GM19240 (cell line): ENCODE results near the gene GPR75.
"Not testable (repeated sequence)": the region's sequence is repeated elsewhere in the genome, so short reads cannot be mapped to it uniquely, and the experiment has no call there.

Source experiments
- DNase-seq: peaks from one replicate; pipeline ENCODE4 v3.0.0; 2011; ENCODE audit warnings: low spot score; ENCODE audit not compliant: insufficient read length

GPR75 gene

DNA sequence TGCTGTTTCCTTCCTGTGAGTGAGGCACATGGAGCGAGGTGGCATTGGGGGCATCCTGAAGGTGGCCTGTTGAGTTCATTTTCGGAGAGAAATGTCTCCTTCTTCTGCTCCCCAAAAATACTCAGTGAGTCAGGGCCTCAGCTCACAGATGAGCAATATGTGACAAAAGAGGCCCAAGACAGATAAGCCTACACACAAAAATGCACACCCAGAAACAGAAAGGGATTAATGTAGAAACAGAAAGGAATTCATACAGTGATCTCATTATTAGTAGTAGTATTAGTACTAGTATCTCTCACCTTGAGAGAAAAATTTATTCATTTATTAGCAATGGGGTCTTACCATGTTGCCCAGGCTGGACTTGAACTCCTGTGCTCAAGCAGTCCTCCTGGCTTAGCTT, 5.1 kb downstream of the GPR75 start:
- no peak for DNase-seq

DNA sequence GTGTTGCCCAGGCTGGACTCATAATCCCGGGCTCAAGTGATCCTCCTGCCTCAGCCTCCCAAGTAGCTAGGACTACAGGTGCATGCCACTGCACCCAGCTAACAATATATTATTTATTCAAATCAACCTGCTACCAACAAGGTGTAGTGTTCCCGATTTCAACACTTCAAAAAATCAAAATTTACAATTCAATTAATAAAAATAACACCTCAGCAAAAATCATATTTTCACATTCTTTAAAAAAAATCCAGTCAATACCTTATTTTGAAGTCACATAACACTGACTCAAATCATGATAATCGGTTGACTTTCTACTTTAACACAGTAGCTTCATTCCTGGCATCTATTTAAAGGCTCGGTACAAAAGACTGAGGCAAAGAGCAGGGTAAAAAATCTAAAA, 7.2 kb downstream of the GPR75 start:
- DNase-seq = no peak

DNA sequence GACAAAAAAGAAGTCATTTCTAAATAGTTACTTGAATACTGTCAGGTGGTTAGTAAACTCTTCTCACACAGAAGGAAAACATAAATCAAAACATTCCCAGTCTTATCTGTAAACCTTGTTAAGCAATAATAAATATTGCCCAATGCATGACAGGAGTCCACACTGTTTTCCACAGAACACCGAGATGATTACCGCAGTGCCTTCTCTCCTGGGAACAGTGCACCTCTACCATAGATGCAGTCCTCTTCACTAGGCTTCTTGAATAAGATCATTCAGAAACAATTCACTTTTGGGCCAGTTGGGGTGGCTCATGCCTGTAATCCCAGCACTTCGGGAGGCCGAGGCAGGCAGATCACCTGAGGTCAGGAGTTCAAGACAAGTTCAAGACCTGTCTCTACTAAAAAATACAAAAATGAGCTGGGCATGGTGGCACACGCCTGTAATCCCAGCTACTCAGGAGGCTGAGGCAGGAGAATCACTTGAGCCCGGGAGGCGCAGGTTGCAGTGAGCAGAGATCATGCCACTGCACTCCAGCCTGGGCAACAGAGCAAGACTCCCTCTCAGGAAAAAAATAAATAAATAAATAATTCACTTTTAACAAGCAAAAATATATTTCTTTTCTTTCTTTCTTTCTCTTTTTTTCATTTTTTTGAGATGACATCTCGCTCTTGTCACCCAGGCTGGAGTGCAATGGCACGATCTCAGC, 8.6 kb downstream of the GPR75 start:
- not testable (repeated sequence) for DNase-seq

DNA sequence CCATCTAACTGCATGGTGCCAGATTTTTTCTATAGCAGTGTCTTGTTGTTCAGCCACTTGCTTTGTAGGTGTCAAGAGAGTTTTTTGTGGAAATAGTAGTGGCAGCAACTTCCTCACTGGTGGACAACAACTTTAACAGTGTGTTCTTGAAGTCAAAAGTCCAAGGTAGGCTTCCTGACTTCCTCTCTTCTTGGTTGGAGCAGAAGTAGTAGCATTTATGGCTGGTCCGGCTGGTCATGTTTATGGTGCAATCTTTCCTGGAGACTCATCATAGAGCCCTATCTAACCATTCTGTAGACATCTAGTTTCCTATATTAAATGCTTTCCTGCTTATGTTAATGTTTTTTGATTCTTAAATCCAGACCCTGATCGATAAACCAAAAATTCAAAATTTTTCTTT, 11.7 kb downstream of the GPR75 start:
- DNase-seq = no peak

DNA sequence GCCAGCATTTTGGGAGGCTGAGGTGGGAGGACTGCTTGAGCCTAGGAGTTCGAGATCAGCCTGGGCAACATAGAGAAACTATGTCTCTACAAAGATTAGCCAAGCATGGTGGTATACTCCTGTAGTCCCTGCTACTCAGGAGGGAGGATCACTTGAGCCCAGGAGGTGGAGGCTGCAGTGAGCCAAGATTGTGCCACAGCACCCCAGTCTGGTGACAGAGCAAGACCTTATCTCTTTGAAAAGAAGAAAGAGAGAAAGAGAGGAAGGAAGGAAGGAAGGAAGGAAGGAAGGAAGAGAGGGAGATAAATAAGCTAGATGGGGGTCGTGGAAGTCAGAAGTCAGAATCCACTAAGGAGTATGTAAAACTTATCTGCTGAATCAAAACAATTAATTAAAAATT, 16.2 kb downstream of the GPR75 start:
- DNase-seq = no peak

DNA sequence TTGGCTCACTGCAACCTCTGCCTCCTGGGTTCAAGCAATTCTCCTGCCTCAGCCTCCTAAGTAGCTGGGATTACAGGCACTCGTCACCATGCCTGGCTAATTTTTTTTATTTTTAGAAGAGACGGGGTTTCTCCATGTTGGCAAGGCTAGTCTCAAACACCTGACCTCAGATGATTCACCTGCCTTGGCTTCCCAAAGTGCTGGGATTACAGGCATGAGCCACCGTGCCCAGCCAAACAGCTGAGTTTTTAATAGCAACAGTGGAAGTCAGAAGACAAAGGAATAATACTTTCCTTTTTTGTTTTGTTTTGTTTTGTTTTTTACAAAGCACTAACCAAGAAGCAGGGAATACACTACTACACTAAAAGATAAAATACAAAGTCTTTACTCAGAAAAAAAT, 16.9 kb downstream of the GPR75 start:
- DNase-seq = no peak

DNA sequence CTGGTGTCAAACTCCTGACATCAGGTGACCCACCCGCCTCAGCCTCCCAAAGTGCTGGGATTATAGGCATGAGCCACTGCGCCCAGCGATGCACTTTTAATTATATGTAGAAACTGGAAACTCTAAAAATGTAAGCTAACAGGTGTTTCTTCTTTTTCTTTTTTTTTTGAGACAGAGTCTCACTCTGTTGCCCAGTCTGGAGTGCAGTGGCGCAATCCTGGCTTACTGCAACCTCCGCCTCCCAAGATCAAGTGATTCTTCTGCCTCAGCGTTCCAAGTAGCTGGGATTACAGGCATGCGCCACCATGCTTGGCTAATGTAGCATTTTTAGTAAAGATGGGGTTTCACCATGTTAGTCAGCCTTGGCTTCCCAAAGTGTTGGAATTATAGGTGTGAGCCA, 18.1 kb downstream of the GPR75 start:
- DNase-seq = not testable (repeated sequence)

DNA sequence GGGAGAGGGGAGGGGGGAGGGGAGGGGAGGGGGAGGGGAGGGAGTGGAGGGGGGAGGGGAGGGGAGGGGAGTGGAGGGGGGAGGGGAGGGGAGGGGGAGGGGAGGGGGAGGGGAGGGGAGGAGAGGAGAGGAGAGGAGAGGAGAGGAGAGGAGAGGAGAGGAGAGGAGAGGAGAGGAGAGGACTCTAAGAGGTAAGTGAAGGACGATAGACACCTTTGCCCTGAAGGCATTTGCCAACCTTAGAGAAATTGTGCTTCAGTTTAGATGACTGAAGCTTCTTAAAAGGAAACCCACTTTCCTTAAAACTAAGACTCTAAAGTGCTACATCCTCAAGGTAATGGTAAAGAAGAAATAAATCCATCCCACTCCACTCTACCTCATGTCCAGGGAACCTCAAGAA, 19.2 kb downstream of the GPR75 start:
- no peak for DNase-seq

DNA sequence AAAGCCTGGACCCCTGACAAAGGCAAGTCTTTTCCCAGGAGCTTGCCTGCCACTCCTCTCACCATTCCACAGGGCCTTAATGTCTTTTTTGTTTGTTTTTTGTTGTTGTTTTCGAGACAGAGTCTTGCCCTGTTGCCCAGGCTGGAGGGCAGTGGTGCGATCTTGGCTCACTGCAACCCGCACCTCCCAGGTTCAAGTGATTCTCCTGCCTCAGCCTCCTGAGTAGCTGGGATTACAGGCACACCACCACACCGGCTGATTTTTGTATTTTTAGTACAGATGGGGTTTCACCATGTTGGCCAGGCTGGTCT, 29.8 kb downstream of the GPR75 start:
- not testable (repeated sequence) for DNase-seq

DNA sequence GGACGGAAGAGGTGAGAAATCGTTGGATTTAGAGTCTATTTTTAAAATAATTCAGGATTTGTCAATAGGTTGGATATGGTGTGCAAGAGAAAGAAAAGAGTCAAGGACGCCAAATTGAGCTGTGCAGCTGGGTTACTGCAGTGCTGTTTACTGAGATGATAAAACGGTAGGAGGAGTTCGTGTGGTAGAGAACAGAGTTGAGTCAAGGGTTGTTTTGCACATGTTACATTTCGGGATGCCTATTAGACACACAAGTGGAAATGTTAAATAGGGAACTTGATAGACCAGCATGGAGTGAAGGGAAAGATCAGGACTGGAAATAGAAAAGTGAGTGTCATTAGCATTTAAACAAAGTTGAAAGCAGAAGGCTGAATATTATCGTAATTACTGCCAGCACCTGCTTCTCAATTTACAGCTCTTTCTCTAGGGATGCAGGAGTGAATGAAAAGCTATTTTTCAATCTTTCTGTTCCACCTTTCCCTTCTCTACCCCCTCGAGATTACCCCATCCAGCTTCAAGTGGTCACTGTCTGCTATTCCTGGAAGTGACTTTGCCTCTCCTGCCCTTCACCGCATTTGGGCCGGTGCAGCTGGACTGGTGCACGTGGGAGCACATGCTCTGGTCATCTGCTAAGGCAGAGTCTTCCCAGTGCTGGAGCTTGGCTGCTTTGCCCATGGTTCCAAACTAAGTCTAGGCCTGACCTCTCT, 30.3 kb downstream of the GPR75 start:
- no peak for DNase-seq

DNA sequence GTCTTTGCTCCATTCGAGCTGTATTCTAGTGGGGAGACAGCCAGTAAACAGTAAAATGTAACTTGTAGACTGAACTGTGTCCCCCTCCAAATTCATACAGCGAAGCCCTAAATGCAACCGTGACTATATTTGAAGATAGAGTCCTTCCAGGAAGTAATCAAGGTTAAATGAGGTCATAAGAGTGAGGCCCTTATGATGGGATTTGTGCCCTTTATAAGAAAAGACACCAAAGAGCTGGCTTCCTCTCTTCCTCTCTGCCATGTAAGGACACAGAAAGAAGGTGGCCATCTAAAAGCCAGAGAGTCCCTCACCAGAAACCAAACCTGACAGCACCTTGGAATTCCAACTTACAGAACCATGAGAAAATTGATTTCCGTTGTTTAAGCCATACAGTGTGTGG, 31.4 kb downstream of the GPR75 start:
- no peak for DNase-seq

DNA sequence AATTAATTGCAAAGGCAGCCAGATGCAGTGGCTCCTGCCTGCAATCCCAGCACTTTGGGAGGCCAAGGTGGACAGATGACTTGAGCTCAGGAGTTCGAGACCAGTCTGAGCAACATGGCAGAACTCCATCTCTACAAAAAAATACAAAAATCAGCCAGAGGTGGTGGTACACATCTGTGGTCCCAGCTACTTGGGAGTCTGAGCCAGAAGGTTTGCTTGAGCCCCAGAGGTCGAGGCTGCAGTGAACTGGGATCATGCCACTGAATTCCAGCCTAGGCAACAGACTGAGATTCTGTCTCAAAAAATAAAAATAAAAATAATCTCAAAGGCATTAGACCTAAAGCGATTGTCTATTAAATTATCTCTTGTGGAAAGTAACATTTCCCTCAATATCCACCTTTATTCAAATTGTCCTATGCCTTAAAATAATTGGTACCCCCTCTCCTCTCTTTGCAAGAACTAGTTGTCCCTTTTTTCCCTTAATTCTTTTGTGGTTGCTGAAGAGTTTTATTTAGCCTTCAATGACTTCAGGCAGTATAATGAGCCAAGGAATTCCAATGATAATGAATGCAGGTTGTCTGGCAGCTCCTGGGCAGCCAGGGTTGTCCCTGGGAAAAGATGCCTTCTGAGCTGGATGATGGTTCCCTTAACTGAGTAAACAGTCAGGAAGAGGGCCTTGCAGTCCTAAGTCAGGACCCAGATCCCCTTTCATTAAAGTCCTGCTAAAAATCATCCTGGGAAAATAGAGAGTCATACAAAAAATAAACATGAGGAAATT, 32.2 kb downstream of the GPR75 start:
- DNase-seq = no peak

DNA sequence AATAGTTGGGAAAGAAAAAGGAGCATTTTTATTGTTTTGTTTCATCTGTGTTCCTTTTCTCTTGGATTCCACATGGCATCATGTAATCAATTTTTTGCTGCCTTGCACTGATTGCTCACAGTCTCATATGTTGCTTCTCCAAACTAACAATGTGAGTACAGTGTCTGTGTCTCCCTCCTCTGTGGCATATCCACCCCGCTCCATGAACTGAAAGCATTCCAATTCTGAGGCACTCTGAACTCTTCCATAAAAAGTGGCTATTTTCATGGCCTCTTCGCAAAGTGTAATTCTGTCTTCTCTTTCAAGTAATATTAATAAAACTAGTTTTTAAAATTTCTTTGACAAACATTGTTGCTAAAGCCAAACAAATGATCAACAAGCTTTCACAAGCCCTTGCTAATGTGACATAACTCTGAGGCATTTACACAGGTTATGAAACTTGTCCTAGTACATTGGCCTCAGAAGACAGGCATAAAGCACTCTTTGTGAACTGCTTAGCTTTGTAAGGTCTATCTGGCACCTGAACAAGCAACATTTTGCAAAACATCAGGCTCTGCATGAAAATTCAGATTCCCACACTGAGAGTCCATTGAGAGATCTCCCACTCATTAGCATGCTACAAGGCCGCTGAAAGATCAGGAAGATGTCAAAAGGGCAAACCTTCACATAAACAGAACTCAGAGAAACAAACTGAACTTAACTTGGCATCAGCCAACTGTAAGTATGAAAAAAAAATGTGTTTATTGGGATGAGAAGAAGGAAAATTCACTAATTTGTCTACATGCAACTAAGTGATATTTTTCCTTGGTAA, 33.0 kb downstream of the GPR75 start:
- no peak for DNase-seq

DNA sequence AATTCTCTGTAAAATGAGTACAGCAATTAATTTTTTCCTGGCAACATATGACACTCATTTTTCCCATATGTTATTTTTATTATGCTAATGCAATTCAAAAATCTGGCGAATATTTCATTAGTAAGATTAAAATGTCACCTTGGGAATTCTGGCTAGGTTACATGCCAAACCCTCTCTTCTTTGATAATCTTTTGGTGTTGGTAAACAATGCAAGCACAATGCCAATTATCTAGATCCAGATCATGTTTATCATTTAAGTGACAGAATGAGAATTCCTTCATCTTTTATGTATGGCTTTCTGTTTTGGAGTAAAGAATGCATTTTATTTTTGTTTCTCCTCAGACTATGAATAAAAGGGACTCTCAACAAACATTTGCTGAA, 33.7 kb downstream of the GPR75 start:
- DNase-seq = no peak

DNA sequence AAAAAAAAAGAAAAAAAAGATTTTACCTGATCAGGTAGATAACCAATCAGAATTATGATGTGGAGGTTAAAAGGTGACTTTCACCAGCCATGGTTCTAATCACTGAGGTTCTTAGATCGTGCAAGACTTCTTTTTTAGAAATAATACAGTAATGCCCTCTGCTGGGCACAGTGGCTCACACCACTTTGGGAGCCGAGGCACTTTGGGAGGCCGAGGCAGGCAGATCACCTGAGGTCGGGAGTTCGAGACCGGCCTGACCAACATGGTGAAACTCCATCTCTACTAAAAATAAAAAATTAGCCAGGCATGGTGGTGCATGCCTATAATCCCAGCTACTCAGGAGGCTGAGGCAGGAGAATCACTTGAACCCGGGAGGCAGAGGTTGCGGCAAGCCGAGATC, 36.1 kb downstream of the GPR75 start:
- DNase-seq = not testable (repeated sequence)

DNA sequence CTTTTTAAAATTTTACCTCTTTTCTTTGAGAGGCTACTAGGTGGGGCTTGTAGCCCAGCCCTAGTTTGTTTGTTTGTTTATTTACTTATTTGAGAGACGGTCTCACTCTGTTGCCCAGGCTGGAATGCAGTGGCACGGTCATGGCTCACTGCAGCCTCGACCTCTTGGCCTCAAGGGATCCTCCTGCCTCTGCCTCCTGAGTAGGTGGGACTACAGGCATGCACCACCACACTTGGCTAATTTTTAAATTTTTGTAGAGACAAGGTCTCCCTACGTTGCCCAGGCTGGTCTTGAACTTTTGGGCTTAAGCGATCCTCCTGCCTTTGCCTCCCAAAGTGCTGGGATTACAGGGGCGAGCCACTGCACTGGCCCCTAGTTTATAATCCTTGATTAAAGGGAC, 38.0 kb downstream of the GPR75 start:
- DNase-seq = no peak

DNA sequence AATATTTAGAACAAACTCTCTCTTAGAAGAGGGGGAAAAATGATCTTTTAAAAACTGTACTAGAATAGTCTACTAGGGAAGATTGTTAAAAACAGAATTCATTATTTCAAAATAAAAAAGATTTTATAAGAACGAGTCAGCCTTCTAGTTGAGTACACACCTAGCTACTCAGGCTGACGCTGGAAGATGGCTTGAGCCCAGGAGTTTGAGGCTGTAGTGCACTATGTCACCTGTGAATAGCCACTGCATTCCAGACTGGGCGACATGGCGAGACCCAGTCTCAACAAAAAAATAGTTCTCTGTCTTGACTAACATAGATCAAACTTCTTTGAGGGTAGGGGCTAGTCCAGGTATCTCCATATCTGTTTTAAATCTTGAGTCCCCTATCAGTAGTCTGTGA, 39.1 kb downstream of the GPR75 start:
- DNase-seq = no peak

DNA sequence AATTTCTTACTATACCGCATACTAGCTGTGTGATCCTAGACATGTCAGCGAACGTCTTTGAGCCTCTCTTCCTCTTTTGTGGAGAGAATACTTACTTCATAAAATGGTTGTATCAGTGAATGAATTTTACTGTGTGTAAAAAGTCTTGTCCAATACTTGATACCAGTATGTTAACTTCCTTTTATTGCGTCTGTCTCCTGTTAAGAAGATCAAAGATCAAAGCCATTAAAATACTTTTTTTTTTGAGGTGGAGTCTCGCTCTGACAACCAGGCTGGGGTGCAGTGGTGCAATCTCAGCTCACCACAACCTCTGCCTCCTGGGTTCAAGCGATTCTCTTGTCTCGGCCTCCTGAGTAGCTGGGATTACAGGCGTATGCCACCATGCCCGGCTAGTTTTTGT, 39.7 kb downstream of the GPR75 start:
- DNase-seq = no peak

DNA sequence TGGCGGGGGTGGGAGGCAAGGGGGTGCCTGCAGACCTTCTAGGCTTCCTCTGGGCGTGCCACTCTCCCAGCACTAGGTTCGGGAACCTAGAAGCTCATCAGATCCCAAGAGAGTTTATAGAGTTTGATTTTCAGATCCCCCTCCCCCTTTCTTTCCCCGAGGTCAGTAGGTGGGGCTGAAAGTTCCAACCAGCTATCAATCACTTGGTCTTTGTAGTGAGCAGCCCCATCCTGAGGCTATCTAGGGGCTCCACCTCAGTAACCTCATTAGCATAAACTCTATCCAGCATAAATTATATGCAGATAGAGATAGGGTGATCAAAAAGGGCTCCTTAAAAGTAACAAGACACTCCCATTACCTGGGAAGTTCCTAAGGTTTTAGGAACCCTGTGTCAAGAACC, 40.1 kb downstream of the GPR75 start:
- DNase-seq = no peak

DNA sequence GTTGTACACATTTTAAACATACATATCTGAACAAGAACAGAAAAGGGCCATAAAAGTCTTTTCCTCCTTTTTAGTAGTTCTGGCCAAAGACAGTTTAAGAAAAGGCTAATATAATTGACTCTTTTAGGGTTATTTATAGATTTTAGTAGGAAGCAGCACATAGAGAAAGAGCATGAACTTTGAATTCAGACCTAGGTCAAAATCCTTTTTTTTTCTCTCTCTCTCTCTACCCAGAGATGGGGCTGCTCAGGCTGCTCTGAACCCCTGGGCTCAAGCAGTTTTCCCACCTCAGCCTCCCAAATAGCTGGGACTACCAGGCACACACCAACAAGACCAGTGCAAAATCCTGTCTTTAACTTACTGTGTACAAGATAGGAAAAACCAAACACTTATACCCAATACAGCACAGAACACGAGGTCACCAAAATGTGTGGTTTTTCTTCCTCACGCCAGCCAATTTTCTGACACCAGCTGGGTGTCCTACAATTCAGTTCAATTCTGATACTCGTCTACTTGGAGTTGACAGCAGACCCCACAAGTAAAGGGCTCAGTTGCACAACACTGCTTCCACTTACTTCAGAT, 40.8 kb downstream of the GPR75 start:
- DNase-seq = no peak

DNA sequence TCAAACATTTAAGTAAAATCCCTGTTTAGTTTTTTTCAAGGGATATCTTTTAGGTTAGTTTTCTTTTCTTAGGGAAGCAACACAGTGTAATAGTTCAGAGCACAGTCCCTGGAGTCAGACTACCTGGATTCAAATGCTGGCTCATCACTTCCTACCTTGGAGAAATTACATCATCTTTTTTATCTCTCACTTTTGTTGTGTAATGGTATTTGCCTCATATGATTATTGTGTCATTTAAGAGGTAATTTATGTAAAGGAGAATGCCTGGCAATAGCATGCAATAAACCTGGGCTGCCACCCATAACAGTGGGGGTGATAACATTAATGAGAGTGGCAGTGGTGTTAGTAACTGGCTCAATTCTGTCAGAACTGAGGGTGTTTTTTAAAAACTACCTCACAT, 46.6 kb downstream of the GPR75 start:
- DNase-seq = no peak

DNA sequence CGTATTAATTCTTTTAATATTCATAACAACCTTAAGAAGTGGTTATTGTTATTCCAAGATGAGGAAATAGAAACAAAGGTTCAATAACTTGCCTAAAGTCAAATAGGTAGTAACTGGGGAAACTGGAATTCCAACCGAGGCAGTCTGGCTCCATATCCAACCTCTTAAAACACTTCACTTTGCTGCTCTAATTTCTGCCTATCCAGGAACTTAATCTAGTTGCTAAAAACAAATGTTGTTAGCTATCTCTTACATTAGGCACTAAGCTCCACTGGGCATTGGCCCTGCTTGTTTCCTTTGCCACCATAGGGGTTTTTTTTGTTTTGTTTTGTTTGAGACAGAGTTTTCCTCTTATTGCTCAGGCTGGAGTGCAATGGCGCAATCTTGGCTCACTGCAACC, 48.2 kb downstream of the GPR75 start:
- no peak for DNase-seq
